Activated CD4-positive, alpha-beta T cell treated with anti-CD3 and anti-CD28 coated beads, Interleukin-2, amount 10 ng/mL, durations not matched to agents 24 days and 14 days (primary cell): Measurements from ENCODE around the gene PRSS50. TPM values are rescaled to one million over a fixed set of nuclear protein-coding genes. Genes with fewer than 3 reads are reported as not detected.

Source experiments
- DNase-seq: peaks from one replicate; pipeline ENCODE4 v3.0.0; 2022
- H3K27ac Mint-ChIP-seq: one replicate; pipeline ENCODE4 v1.8.0; 2022; ENCODE audit warnings: mild to moderate bottlenecking, mixed read lengths
- H3K27me3 Mint-ChIP-seq: one replicate; pipeline ENCODE4 v1.8.0; 2022; ENCODE audit warnings: mixed read lengths
- H3K36me3 Mint-ChIP-seq: one replicate; pipeline ENCODE4 v1.8.0; 2022; ENCODE audit warnings: low read depth, mild to moderate bottlenecking, mixed read lengths
- H3K4me1 Mint-ChIP-seq: one replicate; pipeline ENCODE4 v1.8.0; 2021; ENCODE audit warnings: mixed read lengths
- H3K4me3 Mint-ChIP-seq: one replicate; pipeline ENCODE4 v1.8.0; 2022; ENCODE audit warnings: mild to moderate bottlenecking, moderate library complexity, mixed read lengths
- H3K9me3 Mint-ChIP-seq: one replicate; pipeline ENCODE4 v1.8.0; 2021; ENCODE audit warnings: mixed read lengths
- intact Hi-C: fragments of 100-400 bp; cut with micrococcal nuclease; formaldehyde crosslinking; loops from one replicate; pipeline ENCODE4 v1.15.1; 2023
- total RNA-seq: library from RNA; stranded (reverse); gene quantifications from 2 replicates; pipeline ENCODE4 v1.2.3, GENCODE V29; 2022

PRSS50 gene
- total RNA-seq, 1 donor from 2014 or later, result not detected

DNA sequence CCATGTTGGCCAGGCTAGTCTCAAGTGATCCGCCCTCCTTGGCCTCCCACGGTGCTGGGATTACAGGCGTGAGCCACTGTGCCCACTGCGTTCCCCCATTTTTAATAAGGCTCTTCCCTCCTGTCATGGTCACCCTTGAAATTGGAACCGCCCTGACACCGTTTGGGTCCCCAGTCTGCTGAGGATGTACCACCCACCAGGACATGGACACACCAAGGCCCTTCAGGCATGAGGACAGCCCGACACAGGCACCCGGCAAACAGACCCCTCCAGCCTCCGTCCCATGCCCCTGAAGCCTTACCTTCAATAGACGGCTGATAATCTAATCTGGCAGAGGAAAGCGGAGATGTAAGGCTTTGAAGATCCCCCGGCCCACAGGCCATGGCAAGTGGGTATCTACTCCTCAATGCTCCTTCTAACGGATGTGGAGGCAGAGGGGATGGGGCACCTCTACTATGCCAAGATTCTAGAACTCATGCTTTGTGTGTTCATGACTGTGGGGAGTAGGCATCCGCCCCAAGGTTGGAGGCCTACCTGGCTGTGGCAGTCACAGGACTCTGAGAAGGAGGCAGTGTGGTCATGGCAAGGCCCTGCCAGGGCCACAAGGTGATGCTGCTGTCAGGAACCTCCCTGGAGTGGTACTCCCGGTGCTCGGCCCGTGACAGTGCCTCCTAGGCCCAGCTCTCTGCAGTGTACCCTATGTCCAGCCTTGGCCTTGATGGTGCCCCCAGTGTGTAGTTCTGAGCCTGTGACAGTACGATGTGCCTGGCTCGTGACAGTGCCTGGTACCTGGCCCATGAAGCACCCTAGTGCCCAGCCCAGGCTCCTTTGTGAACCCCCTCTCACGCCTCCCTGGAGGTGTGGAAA, 18.6 kb upstream of the PRSS50 start:
- no peaks in the 10 kb centered on the region for H3K9me3 Mint-ChIP-seq
- no peak overlapping the region for H3K4me3 Mint-ChIP-seq
- peaks cover 16% of the 10 kb centered on the region for H3K27me3 Mint-ChIP-seq
- H3K36me3 Mint-ChIP-seq, result no peaks in the 10 kb centered on the region
- no peak overlapping the region for H3K27ac Mint-ChIP-seq
- H3K4me1 Mint-ChIP-seq, result no peaks in the 10 kb centered on the region
- DNase-seq, result no peak
- intact Hi-C loops, result no loop called here

DNA sequence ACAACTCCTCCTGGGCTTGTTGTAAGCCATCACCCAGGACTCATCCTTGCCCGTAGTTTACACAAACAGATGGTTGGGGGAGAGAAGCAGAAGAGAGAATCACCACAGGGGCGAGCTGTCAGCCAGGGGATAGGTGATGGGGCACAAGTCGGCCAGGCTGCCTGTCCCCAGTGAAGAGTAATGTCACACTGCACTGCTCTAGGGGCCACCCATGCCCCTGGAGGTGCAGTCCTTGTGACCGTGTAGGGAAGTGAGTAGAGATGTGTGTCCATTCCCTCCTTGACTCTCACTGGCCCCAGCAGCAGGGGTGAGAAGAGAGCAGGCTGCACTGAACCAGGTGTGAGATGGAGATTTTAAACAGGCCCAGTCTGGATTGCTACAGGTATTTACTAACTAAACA, 17.1 kb upstream of the PRSS50 start:
- H3K4me1 Mint-ChIP-seq, result no peaks in the 10 kb centered on the region
- intact Hi-C loops, result no loop called here

DNA sequence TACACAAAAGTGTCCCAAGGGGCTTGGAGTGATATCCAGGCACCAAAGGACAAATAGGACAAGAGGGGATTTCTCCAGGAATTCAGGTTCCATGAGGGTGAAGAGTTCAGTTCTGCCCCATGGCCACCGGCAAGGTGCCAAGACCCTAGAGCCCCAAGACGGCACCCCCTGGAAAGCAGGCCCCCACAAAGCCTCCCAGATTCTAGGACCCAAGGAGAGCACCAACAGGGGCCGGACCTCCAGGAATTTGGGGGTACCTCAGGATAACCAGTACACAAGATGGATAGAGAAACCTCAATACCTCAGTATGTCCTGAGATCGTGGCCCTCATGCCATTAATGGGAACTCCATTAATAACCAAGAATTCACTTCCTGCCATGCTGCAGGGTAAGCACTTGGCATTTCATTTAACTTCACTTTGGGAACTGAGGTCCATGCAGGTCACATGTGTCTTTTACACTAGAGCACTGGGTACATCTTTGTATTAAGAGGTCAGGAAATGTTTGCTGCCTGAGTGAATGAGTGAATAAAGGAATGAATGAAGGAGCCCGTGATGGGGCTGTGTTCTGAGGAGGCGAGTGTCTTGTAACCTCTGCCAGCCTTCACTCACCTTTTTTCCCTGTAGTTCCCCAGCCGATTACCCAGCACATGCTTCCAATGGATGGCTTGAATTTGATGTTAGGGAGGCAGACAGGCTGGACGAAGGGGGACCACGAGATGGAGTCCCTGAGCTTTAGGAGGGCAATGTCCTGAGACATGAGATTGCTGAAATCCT, 15.5 kb upstream of the PRSS50 start:
- Mint-ChIP-seq H3K4me1 (no peaks in the 10 kb centered on the region), H3K36me3 (no peaks in the 10 kb centered on the region), H3K27me3 (peaks cover 20% of the 10 kb centered on the region), H3K9me3 (no peaks in the 10 kb centered on the region), H3K4me3 (no peak overlapping the region), H3K27ac (no peak overlapping the region)
- no peak for DNase-seq
- intact Hi-C loops, result no loop called here

More for the DNA sequence above, 17.1 kb upstream of the PRSS50 start:
- Mint-ChIP-seq H3K27ac (no peak overlapping the region), H3K27me3 (peaks cover 20% of the 10 kb centered on the region), H3K9me3 (no peaks in the 10 kb centered on the region), H3K36me3 (no peaks in the 10 kb centered on the region), H3K4me3 (no peak overlapping the region)
- no peak for DNase-seq

DNA sequence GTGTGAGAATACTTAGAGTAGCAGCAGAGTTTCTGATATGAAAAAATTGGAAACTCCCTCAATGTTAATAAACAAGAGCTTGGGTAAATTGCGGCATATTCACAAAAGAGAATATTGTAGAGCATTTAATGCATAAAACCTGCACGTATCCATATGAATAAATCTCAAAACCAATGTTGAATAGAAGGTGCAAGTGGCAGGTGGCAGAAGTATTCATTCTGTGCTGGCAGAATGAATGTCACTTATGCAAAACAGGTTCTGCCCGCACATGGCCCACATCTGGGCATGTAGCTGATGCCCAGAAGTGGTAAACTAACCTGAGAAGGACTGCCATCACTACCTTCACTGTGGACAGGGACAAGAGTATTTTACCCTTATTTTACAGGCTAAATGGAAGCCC, 14.1 kb upstream of the PRSS50 start:
- no peak overlapping the region for H3K27ac Mint-ChIP-seq

DNA sequence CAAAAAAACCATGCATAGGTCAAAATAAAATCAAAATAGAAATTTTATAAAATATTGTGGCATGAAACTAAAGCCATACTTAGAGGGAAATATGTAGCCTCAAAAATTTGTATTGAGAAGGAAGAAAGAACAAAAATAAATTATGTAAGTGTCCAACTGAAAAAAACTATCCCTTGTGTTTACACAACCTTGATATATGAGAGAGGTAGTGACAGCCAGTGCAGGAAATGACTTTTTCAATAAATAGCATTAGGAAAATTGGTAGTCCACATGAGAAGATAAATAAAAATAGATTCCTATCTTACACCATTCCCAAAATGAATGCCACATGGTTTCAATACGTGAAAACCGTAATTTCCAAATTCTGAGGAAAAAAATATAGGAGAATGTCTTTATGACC, 13.2 kb upstream of the PRSS50 start:
- no peaks in the 10 kb centered on the region for H3K36me3 Mint-ChIP-seq
- H3K4me1 Mint-ChIP-seq, result no peaks in the 10 kb centered on the region
- H3K27ac Mint-ChIP-seq, result no peak overlapping the region
- peaks cover 23% of the 10 kb centered on the region for H3K27me3 Mint-ChIP-seq
- no peak overlapping the region for H3K4me3 Mint-ChIP-seq
- H3K9me3 Mint-ChIP-seq, result no peaks in the 10 kb centered on the region
- DNase-seq, result no peak
- intact Hi-C loops, result no loop called here

More for the DNA sequence above, 14.1 kb upstream of the PRSS50 start:
- Mint-ChIP-seq H3K36me3 (no peaks in the 10 kb centered on the region), H3K4me3 (no peak overlapping the region), H3K4me1 (no peaks in the 10 kb centered on the region), H3K27me3 (peaks cover 16% of the 10 kb centered on the region), H3K9me3 (no peaks in the 10 kb centered on the region)
- intact Hi-C loops, result no loop called here
- no peak for DNase-seq

DNA sequence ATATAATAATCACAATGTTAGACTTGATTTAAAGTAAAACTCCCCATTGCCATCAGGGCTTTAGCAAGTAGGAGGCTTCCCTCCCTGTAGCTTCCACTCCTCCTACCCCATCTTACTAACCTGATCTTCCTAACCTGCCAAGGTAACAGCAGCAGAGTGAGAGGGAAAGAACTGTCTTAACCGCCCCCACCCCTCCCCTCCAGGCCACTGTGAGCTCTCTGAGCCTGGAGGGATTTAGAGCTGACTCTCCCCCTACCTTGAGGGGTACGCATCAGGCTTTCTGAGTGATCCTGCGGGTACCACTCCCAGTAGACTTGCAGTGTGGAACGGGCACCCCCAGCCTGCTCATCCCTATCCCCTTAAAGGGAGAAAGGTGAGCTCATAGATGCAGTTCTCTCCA, 11.4 kb upstream of the PRSS50 start:
- Mint-ChIP-seq H3K4me1 (peaks cover 2% of the 10 kb centered on the region), H3K9me3 (no peaks in the 10 kb centered on the region), H3K36me3 (no peaks in the 10 kb centered on the region), H3K4me3 (no peak overlapping the region), H3K27me3 (peaks cover 26% of the 10 kb centered on the region), H3K27ac (no peak overlapping the region)
- DNase-seq, result no peak
- intact Hi-C loops, result no loop called here

DNA sequence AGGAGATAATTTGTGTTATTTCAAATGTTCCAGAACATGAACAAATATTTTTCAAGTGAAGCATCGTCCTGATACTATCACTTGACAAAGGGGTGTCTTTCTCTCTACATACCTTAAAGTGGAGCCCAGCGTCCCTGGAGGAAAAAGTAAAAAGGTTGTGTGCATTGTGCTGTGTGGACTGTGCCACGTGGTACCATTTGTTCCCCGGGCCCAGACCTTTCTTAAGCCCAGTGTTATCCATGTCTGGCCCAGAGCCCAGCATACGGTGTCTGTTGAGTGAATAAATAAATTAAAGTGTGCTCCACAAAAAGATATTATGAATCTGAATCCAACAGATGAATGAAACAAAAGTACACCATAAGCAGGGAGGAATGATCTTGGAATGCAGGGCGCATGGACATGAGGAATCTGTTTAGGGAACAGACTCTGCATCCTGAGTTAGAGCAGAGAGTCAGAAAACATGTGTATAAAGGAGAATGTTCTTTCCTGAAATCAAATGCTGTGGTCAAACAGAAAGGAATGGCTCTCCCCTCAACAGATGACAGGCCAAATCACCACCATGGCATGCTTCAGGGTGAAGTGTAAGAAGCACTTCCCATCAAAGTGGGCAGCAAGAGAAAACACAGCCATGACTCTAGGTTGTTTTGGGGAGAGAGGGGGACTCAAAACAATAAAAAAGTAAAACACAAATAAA, 8.1 kb upstream of the PRSS50 start:
- no peak for DNase-seq
- Mint-ChIP-seq H3K27me3 (peaks cover 20% of the 10 kb centered on the region), H3K27ac (no peak overlapping the region), H3K4me3 (no peak overlapping the region), H3K4me1 (peaks cover 5% of the 10 kb centered on the region), H3K36me3 (no peaks in the 10 kb centered on the region), H3K9me3 (peaks cover 3% of the 10 kb centered on the region)
- intact Hi-C loops, result no loop called here

DNA sequence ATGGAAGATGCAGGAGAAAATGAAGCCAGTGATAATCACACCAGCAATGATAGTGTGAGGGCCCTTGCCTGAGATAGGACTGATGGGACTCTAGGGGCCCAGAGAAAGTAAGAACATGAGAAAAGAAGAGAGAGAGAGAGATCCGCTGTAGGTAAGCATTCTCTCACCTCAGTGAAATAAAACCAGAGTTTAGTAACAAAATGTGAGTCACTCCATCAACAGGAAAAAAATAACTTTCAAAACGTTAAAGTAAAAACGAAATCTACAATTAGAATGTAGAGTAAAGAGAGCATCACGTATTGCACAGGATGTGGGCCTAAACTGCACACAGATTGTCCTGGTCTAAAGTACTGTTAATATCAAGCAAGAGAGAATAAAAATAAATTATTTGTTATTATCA, 6.8 kb upstream of the PRSS50 start:
- H3K36me3 Mint-ChIP-seq, result no peaks in the 10 kb centered on the region
- H3K4me3 Mint-ChIP-seq, result no peak overlapping the region
- peaks cover 23% of the 10 kb centered on the region for H3K27me3 Mint-ChIP-seq
- peaks cover 4% of the 10 kb centered on the region for H3K9me3 Mint-ChIP-seq
- no peak for DNase-seq
- peaks cover 5% of the 10 kb centered on the region for H3K4me1 Mint-ChIP-seq
- intact Hi-C loops, result no loop called here
- no peak overlapping the region for H3K27ac Mint-ChIP-seq

DNA sequence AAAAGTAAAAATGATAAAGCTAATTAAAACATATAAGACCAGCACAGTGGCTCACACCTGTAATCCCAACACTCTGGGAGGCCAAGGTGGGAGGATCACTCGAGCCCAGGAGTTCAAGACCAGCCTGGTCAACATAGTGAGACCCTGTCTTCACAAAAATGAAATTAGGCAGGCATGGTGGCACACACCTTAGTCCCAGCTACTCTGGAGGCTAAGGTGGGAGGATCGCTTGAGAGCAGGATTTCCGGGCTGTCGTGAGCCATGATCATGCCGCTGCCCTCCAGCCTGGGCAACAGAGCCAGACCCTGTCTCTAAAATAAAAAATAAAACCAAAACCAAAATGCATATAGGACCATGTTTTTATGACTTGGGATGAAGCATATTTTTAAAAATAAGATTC, 4.8 kb upstream of the PRSS50 start:
- Mint-ChIP-seq H3K27me3 (peaks cover 24% of the 10 kb centered on the region), H3K4me1 (peaks cover 5% of the 10 kb centered on the region), H3K4me3 (no peak overlapping the region), H3K36me3 (no peaks in the 10 kb centered on the region), H3K27ac (no peak overlapping the region), H3K9me3 (peaks cover 4% of the 10 kb centered on the region)
- DNase-seq, result no peak
- intact Hi-C loops, result no loop called here

DNA sequence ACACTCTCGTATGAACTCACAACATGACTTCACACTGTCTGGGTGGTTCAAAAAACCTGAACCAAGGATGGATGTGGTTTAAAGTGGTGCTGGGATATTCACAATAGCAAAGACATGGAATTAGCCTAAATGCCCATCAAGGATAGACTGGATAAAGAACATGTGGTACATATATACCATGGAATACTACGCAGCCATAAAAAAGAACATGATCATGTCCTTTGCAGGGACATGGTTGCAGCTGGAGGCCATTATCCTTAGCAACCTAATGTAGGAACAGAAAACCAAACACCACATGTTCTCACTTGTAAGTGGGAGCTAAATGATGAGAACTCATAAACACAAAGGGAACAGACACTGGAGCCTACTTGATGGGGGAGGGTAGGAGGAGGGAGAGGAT, 3.3 kb upstream of the PRSS50 start:
- Mint-ChIP-seq H3K4me3 (no peak overlapping the region), H3K27ac (no peak overlapping the region), H3K27me3 (peaks cover 19% of the 10 kb centered on the region), H3K36me3 (no peaks in the 10 kb centered on the region), H3K4me1 (peaks cover 5% of the 10 kb centered on the region), H3K9me3 (peaks cover 4% of the 10 kb centered on the region)
- intact Hi-C loops, result no loop called here
- no peak for DNase-seq

DNA sequence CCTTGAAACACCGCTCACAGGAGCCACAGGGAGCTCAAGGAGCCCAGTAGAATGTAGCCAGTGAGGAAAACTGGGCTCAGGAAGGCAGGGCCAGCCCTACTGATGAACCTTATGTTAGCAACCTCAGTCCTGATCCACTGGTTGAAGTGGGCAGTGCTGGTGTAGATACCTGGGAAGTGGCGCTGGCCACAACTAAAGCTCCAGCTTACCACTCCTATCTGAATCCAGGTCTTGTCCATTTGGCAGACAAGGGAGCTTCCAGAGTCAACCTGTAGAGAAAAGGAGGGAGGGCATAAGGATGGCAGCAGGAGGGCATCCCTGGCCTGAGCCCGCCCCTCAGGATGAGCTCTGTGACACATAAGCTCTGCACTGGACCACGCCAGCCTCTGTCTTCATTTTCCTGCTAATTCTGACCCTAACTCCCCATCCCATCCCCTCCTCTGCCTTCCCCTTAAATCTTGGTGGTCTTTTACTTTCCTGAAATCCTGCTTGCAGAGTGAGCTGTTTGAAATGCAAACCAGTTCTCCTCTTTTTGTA, 2.1 kb upstream of the PRSS50 start:
- no peak for DNase-seq
- intact Hi-C loops, result no loop called here
- Mint-ChIP-seq H3K27ac (no peak overlapping the region), H3K4me3 (no peak overlapping the region), H3K4me1 (peaks cover 5% of the 10 kb centered on the region), H3K27me3 (peaks cover 16% of the 10 kb centered on the region), H3K36me3 (no peaks in the 10 kb centered on the region), H3K9me3 (peaks cover 4% of the 10 kb centered on the region)

DNA sequence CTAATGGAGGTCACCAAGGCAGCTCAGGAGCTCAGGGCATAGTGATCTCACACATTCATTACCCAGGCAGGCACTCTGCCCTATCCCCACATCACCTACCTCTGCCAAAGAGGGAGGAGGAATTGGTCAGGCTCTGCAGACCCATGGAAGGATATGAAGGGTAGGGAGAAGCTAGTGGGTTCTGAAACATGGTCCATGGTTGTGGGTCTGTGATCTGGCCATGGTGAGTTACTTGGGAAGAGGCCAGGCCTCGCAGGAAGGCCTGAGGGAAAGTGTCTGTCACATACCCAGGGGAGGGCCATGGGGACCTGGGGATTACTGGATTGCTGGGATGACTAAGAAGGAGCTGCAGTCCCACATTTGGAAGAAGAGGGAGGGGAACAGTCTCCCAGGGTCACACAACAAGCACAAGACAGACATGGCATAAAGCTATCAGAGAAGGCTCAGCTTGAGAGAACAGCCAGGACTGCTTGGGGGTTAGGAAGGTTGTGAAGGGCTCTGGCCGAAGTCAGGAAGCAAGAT, 1.4 kb upstream of the PRSS50 start:
- Mint-ChIP-seq H3K9me3 (peaks cover 4% of the 10 kb centered on the region), H3K27ac (no peak overlapping the region), H3K4me3 (no peak overlapping the region), H3K4me1 (peaks cover 3% of the 10 kb centered on the region), H3K36me3 (no peaks in the 10 kb centered on the region), H3K27me3 (peaks cover 14% of the 10 kb centered on the region)
- DNase-seq, result no peak
- intact Hi-C loops, result no loop called here

DNA sequence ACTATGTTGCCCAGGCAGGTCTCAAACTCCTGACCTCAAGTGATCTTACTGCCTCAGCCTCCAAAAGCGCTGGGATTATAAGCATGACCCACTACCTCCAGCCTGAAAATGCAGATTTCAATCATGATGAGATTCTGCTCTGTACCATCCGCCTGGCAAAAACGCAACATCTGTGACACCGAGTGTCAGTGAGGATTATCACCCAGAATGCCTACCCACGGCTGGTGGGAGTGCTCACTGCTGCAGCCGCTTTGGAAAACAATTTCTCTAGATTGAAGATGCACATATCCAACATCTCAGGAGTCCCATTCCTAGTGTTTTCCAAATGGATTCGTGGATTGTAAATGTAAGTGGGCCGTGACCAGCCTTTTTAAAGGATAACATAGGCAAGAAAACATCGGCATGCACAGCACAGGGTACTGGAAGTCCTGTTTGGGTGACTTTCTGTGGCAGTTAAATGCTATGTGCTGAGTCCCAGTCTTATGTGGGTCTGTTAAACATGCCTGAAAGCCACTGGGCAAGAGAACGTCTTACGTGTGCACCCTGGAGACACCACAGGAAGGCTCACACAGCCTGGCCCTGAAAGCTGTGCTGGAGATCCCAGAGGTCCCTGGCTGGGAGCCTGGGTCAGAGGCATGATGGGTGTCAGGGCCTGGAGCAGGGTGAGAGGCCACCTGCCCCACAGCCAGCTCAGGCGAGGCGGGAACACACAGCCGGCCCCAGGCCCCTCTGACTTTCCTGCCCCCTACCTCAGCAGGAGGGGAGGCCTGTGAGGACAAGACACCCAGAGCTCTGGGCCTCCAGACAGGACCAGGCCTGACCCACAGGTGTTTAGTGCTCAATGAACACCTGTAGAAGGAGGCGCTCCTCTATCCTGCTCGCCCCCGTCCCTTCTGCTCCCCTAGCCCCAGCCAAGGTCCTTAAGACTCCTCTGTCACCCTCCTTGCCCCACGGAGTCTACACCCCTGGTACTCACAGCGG, 918 bp downstream of the PRSS50 start:
- Mint-ChIP-seq H3K36me3 (no peaks in the 10 kb centered on the region), H3K4me3 (no peak overlapping the region), H3K9me3 (peaks cover 4% of the 10 kb centered on the region), H3K27me3 (peaks cover 14% of the 10 kb centered on the region), H3K4me1 (no peaks in the 10 kb centered on the region), H3K27ac (no peak overlapping the region)
- intact Hi-C loops, result no loop called here
- DNase-seq, result no peak
